HG02981 (cell line): ENCODE results near the gene TMC1.
"Not testable (repeated sequence)": the region's sequence is repeated elsewhere in the genome, so short reads cannot be mapped to it uniquely, and the experiment has no call there.

ENCODE experiments used
- ATAC-seq: cut with Tn5 transposase; IDR thresholded peaks from one replicate; pipeline ENCODE4 v1.9.1; 2021; ENCODE audit warnings: mild to moderate bottlenecking, moderate library complexity; ENCODE audit not compliant: unreplicated experiment

The TMC1 gene

DNA sequence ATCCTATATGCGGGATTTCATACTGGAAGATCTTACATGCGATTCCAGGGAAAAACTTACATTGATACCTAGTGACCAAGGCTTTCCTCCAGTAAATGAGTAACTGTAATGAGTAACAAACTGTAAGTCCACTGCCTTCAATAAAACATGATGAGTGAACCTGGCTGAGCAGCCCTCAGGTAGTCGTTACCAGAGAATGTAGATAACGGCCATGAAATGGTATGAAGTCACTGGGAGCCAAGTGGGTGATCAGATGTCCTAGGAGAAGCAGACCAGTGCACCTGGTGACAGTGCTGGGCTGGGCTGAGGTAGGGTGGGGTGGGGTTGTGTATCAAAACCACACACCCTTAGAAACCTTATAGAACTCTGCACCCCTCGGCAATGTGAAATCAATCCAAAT lies 227.9 kb downstream of the TMC1 start:
- no peak for ATAC-seq

DNA sequence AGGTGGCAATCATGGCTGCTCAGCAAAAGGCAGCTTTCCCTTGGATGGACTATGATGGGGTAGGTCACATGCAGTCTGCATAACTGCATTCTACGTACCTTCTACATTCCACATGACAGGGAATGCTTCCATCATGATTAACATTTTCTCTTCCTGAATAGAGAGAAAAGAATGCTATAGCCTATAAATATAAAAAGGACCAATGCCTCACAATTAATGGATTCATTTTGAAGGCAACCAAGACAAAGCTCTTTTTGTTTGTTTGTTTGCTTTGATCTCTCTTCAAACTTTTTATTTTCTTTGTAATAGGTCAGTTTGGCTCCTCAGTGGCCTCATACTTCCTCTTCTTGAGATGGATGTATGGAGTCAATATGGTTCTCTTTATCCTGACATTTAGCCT lies 230.1 kb downstream of the TMC1 start:
- no peak for ATAC-seq

DNA sequence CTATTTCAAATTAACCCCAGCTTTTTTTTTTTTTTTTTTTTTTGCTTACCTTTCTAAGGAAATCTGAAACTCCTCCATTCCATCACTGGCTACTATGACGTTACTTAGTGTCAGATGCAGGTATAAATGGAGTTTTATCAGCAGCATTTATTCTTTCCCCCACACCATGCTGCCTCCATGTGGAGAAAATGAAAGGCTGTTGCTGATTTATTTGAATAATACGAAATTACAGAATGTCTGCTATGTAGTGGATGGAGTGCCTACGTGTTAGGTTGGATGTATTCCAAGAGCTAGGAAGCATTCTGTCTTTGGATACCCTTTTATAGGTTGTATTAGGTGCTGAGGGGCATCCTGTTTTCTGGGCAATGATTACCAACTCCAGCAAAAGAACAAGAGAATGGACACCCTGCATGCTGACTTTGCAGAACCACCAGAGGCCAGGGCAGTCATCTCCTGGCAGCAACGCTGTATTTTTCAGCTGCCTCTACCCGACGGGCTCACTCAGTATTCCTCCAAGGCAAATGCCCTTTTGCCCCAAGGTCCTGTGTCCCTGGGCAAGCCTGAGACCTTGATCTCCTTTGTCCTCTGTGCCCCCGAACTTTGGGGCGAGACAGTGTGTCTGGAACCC lies 232.0 kb downstream of the TMC1 start:
- ATAC-seq = no peak

DNA sequence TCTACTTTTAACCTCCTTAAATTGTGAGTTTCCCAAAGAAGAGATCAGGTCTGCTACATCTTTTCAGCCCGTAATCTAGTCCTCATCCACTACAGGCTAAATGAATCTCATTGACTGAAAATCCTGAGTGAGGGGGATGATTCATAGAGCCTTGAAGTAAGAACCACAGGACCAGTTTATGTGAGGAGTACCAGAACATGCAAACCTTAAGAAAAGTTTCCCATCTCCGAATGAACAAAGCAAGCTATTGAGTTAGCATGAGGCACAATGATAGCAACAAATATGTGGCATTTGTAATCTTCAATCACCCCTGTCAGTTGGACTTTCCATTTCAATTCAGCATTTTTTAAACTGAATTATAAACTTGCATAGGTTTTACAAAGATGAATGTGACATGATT lies 234.4 kb downstream of the TMC1 start:
- ATAC-seq = no peak

DNA sequence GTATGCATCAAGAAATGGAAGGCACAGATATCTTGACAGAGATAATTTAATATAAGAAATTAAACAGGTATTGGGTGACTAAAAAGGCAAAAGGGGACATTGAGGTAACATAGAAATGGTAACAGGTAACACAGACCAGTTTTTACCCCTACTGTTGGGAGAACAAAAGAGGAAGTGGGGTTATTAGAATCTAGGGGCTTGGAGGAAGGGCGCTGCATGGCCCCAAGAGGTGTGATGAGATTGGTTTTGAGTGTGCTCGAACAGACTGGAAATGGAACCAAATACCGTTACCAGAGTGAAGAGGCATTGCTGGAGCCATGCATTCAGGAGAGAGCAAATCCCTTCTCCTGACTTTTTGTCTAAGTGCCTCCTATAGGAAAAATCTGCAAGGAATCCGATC lies 237.5 kb downstream of the TMC1 start:
- ATAC-seq = no peak

DNA sequence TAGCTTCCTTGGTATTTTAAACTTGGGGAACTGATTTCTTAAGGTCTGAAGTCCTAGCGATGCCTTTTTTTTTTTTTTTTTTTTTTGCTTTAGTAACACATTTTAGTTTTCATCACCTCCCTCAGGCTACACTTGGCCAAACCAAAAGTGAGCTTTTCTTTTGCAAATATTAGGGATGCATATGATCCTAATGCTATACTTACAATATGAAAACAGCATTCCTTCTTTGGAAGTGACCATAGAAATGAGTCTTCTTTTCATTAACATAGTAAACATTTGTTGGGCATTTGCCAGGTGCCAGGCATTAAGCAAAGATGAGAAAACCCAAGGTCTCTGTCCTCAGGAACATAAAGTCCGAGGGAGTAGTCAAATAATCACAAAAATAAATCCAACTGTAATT lies 241.6 kb downstream of the TMC1 start:
- no peak for ATAC-seq

DNA sequence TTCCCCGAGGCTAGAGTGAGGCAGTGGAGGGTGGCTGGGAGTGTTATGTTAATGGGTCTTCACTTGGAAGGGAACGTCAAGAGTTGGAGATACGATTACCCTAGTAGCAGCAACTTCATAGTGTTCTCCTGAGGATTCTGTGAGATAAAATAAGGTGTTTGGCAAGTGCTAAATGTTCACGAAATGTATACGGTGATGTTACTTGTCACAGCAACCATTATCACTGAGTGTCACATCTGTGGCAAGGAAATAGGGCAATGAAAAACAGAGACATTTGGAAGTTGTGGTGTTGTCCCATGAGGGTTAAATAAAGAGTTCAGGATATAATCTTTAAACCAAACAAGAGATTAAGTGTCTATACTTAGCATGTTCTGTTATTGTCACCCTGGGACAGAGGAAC lies 248.1 kb downstream of the TMC1 start:
- no peak for ATAC-seq

DNA sequence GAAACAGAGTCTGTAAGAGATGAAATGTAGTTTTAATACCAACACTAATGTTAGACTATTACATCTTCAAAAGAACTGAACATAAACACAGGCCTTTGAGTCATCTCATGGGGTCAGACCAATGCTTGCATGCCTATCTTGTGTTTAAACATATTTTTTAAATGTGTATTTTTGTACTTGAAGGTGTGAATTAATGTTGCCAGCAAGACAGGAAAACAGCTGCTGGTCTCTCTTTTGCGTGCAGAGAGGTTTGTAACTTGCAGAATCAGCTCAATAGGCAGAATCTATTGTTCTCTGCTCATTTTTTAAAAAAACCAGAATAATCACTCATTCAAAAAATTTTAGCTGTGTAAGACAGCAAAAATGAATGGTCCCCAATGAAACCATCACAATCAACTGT lies 251.3 kb downstream of the TMC1 start:
- no peak for ATAC-seq

DNA sequence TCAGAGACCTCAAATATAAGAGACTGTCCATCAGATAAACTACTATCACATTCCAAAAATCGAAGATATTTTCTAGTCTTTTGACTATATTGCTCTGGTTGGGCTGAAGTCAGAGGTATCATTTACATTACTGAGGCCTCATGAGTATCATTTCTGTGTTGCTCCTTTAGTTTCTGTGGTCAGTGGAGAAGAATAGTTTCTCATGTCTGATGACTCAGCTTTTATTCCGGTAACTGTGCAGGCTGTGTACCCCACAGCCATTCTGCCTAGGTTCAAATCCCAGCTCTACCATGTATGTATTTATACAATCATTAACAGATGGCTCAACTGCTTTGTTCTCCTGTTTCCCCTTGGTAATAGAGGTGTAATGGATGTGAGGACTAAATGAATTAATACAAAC lies 252.2 kb downstream of the TMC1 start:
- no peak for ATAC-seq

DNA sequence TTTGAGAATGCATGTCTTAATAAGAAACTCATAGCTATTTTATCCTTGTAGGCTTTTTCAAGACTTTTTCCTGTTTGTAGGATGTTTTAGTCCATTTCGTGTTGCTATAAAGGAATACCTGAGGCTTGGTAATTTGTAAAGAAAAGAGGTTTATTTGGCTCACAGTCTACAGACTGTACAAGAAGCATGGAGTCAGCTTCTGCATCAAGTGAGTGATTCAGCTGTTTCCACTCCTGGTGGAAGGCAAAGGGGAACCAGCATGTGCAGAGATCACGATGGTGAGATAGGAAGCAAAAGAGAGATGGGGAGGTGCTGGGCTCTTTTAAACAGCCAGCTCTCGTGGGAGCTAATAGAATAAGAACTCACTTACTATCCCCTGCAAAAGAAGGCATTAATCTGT lies 254.2 kb downstream of the TMC1 start:
- ATAC-seq = no peak

DNA sequence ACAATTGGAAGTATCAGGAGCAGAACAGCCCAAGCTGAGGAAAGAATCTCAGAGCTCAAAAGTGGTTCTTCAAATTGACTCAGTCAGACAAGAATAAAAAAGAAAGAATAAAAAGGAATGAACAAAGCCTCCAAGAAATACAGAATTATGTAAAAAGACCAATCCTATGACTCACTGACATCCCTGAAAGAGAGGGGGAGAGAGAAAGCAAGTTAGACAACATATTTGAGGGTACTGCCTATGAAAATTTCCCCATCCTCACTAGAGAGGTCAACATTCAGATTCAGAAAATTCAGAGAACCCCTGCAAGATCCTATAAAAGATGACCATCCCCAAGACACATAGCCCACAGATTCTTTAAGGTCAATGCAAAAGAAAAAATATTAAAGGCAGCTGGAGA lies 258.2 kb downstream of the TMC1 start:
- ATAC-seq = no peak

DNA sequence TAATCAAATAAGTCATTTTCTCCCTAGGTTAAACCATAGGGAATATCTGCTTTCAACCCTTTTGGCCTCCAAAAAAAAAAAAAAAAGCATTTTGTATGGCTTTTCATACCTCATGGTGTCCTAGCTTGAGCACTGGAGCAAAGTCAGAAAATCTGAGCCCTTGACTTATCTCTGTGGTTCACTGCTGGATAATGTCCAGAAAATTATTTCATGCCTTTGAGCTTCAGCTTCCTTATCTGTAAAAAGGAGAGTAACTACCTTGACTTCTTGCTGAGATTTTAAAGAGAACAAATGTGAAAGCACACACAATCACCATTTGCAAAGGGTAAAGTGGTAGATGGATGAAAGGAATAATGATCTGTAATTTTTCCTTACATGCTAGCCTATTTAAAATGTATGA lies 265.5 kb downstream of the TMC1 start:
- ATAC-seq = no peak

DNA sequence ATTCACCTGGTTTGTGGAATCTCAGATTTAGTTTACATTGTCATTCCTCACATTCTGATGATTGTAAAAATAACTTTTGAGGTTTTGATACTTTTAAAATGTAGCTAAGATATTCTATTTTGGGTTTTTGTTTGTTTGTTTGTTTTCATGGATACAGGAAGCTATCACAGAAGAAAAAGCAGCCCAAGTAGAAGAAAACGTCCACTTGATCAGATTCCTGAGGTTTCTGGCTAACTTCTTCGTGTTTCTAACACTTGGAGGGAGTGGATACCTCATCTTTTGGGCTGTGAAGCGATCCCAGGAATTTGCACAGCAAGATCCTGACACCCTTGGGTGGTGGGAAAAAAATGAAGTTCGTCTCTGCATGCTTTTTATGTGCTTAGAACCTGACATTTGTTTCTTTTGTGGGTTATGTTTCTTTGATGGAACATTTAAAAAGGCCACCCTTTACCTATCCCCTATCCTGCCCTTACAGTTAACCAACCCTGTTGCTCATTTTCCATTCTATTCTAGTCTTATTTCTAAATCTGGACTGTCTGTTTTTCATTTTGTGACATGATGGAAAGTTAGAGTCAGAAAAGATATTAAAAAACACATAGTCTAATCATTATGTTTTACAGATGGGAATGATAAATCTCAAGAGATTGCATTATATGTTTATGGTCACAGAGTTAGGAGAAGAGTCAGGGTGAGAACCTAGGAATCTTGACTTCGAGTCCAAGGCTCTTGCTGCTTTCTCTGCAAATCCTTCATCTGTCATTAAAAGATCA lies 267.7 kb downstream of the TMC1 start:
- no peak for ATAC-seq

DNA sequence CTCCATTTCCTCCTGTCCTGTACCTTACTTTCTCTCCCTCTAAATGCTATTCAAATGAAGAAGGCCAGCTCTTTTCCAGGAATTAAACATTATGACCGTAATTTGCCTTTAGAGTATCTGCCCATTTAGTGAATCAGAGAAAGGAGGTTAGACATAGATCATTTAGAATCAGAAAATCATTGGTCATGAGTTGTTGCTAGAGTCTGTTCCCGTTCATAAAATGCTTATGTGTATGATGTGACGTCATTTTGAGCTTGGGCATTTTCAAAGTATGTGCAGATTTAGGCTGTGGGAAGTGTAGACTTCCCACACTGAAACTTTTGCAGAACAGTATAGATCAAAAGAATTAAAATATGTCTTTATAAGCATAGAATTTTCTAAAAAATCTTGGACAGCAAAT lies 268.5 kb downstream of the TMC1 start:
- ATAC-seq = no peak

DNA sequence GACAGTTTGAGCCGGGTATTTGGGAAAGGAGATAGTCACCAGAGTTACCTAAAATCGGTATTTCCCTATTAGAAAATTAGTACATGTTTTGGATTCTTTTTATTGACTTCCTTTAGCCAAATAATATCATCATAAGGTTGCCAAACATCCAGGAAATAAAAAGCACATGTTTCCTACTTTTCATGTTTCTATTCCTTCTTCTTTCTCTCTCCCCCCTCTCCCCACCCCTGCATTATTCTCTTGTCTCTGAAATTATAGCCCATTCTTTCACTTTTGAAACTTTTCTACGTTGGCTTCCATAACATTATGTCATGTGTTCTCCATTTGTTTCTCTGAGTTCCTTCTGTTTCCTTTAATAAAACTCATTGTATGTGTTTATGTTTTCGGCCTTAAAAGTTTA lies 269.6 kb downstream of the TMC1 start:
- no peak for ATAC-seq

DNA sequence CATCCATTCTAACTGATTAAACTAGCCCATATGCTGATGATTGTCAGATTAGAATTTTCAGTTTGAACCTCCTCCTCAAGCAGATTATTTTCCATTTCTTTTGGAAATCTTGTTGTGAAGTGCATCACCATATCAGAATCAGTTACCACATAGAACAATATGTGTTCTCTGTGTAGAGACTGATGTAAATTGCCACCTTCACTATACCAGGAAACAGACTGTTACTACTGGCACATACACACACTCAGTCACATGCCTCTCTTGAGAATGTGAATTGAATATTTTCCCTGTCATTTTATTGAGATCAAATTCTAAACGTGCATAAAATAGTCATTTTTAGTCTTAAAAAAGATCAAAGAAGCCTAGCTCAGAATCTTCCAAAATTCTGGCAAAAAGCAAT lies 270.0 kb downstream of the TMC1 start:
- no peak for ATAC-seq

DNA sequence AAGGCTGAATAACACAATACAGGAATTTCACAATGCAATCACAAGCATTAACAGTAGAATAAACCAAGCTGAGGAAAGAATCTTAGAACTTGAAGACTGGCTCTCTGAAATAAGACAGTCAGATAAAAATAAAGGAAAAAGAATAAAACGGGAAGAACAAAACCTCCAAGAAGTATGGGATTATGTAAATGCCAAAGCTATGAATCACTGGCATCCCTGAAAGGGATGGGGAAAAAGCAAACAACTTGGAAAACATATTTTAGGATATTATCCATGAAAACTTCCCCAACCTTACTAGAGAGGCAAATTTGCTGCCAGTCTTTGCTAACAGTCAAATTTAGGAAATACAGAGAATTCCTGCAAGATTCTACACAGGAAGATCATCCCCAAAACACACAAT lies 273.5 kb downstream of the TMC1 start:
- no peak for ATAC-seq

DNA sequence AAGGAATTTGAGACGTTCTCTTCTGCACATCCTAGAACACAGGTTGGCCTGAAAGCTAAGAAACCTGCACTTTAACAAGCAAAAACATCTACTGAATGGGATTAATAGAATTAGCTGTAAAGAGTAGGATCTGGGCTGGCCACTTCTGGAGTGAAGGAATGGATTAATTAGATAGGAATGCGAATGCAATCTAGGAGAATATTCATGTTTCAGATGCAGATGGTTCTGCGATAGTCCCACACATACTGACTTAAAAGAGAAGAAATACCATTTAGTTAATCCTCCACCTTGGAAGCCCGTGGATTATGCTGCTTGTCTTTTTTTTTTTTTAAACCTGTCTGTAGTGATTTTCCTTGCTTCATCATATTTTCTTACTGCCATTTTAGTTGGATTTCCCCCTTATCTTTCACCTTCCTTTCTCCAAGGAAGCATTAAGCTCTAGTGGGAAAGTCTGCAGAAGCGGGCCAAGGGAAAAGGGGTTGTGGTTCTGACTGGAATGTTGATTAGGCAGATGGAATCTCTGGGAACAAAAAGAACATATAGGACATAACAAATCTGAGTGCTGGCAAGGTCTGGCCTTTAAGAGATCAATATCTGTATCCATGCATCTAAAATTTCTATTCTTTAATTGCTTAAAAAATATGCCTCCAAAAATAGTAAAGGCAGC lies 279.1 kb downstream of the TMC1 start:
- no peak for ATAC-seq

DNA sequence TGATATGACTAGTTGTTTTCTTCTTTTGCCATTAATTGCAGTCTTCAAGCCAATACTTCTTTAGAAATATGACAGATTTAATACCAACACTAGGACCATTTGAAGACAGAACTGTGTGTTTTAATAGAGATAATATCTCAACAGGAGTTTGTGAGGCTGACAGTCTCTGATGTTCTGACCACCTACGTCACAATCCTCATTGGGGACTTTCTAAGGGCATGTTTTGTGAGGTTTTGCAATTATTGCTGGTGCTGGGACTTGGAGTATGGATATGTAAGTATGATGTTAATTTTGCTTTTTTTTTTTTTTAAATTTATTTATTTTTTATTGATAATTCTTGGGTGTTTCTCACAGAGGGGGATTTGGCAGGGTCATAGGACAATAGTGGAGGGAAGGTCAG lies 283.8 kb downstream of the TMC1 start:
- ATAC-seq = no peak

DNA sequence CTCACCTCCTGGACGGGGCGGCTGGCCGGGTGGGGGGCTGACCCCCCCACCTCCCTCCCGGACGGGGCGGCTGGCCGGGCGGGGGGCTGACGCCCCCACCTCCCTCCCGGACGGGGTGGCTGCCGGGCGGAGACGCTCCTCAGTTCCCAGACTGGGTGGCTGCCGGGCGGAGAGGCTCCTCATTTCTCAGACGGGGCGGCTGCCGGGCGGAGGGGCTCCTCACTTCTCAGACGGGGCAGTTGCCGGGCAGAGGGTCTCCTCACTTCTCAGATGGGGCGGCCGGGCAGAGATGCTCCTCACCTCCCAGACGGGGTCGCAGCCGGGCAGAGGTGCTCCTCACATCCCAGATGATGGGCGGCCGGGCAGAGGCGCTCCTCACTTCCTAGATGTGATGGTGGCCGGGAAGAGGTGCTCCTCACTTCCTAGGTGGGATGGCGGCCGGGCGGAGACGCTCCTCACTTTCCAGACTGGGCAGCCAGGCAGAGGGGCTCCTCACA lies 285.0 kb downstream of the TMC1 start:
- not testable (repeated sequence) for ATAC-seq

DNA sequence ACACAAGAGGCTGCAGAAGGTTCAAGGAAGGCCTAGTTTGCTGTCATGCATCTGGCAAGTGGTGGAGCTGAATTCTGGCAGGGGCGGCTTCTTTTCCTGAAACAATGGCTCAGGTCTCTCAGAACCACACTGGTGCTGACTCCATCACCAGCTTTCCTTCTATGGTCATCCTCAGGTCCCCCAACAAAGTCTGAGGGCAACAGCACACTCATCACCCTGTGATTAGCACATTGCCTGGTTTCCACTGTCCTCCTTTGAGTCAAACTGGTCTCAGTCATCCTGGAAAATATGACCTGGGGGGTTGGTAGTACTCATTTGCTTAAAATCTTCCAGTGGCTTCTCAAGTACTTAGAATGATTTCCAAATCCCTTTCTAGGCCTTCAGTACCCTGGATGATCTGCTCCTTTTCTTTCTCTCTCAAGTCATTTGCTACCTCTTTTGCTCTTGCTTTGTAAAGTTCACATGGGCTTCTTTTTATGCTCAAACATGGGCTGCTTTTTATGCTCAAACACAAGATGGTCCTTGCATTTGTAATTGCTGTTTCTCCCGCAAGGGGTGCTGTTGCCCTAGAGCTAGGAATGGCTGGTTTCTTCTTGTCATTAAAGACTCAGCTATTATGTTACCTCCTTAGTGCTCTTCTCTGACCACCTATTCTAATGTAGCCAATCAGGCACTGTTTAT lies 286.5 kb downstream of the TMC1 start:
- no peak for ATAC-seq

DNA sequence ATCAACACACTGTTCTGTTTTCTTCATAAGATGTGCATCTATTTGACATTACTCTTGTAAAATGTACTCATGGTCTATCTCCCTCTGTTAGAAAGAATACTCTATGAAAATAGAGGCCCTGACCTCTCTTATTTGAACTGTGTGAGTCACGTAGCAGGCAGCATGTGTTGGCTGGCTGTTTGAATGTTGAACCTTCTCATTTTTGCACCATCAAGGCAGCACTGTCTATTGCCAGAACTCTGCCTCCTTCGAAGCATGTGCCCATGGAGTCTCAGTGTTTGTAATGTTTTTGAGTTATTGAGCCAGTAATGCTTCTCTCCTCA lies 287.0 kb downstream of the TMC1 start:
- ATAC-seq = no peak
